ENCODE data around the gene NCAM1.

NCAM1 gene

DNA sequence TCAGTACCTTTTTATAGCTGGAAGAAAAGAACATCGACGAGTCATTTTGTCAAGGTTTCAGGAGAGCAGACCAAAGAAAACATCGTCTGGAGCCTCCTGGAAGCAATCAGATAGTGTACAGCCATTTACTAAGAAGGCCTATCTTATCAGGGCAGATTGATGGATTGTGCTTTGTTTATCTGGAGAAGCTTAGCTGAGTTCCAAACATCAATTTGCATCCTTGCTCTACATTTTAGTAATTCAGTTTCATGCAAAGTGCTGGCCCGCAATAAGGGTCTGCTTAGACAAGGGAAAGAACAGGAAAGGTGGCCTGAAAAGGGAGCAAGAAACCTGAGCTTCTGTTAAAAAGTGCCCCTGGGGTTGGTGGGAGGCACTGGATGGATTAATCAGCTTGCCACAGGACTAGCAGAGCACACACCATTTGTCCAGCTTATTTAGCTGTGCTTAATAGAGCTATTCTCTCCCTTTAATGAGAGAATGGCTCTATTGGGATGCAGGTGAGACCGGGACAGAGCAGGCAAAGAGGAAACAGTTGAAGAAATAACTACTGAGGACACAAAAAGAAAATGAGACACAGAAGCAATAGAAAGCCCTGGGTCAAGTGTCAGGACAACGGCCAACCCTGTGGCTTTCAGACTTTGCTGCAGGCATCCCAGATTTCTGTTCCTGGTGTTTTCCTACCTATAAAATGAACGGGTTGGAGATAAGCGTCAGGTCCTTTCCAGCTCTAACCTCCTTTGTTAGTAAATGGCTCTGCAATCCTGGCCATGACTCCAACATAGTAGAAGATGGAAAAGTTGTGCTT lies 231.1 kb downstream of the NCAM1 start:
- no peak for DNase-seq (ENCODE audit: low read depth)
- no peak overlapping the region for H3K4me3 ChIP-seq (ENCODE audit: low read depth, low read length)
- TF ChIP-seq, protein P1, sequence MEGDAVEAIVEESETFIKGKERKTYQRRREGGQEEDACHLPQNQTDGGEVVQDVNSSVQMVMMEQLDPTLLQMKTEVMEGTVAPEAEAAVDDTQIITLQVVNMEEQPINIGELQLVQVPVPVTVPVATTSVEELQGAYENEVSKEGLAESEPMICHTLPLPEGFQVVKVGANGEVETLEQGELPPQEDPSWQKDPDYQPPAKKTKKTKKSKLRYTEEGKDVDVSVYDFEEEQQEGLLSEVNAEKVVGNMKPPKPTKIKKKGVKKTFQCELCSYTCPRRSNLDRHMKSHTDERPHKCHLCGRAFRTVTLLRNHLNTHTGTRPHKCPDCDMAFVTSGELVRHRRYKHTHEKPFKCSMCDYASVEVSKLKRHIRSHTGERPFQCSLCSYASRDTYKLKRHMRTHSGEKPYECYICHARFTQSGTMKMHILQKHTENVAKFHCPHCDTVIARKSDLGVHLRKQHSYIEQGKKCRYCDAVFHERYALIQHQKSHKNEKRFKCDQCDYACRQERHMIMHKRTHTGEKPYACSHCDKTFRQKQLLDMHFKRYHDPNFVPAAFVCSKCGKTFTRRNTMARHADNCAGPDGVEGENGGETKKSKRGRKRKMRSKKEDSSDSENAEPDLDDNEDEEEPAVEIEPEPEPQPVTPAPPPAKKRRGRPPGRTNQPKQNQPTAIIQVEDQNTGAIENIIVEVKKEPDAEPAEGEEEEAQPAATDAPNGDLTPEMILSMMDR (conservative IDR thresholded peaks at IDR 0.05; ENCODE audit: low read depth, low read length), result no peak

DNA sequence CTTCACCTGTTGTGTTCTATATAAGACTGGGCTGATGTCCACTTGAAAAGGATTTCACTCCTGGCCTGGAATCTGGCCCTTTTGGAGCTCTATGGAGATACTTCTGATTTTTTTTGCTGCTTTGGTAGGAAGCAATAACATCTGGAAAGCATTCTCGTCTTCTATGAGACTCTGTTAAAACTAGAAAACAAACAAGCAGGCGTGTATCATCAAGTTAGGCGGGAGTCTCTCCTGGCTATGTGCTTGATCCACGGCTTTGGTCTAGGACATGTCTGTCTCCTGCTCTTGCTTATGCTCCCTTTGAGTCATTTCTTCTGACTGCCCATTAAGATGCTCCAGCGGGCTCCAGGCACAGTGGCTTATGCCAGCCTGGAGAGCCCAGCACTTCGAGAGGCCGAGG lies 231.8 kb downstream of the NCAM1 start:
- no peak for DNase-seq (ENCODE audit: low read depth)
- H3K4me3 ChIP-seq (ENCODE audit: low read depth, low read length), result no peak overlapping the region
- TF ChIP-seq, protein P1 (conservative IDR thresholded peaks at IDR 0.05; ENCODE audit: low read depth, low read length), result no peak

DNA sequence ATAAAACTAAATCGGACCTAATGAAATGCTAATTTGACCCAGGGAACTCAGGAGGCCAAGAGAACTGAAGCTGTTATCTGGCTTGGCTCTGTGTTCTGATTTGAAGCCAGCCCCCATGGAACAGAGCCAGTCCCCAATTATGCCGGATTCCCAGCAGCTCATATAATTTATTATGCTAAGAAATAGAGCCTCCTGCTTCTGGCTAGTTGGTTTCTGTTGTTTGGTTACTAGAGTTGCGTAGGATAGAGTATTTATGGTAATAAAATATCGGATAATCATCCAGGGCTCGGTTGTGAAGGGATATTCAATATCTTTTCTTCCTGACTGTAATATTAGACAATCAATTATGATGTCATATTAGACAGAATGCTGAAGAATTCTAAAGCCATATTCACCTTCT lies 232.7 kb downstream of the NCAM1 start:
- TF ChIP-seq, protein P1 (conservative IDR thresholded peaks at IDR 0.05; ENCODE audit: low read depth, low read length), result no peak
- DNase-seq (ENCODE audit: low read depth), result peak; percentile 8
- no peak overlapping the region for H3K4me3 ChIP-seq (ENCODE audit: low read depth, low read length)

DNA sequence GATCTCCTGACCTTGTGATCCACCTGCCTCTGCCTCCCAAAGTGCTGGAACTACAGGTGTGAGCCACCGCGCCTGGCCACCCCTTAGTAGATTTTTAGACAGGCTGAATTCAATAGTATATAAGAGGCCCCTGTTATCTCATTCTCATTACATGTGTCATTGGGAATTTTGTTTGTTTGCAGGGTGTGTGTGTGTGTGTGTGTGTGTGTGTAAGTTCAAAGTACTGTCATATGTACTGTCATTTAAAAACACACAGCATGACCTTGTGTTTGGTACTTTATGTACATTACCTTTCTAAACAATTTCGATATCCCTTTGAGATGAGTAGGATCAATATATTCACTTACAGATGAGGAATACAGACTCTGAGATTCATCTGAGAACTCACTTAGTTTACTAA lies 234.5 kb downstream of the NCAM1 start:
- no peak overlapping the region for H3K4me3 ChIP-seq (ENCODE audit: low read depth, low read length)
- DNase-seq (ENCODE audit: low read depth), result no peak
- TF ChIP-seq, protein P1 (conservative IDR thresholded peaks at IDR 0.05; ENCODE audit: low read depth, low read length), result no peak

DNA sequence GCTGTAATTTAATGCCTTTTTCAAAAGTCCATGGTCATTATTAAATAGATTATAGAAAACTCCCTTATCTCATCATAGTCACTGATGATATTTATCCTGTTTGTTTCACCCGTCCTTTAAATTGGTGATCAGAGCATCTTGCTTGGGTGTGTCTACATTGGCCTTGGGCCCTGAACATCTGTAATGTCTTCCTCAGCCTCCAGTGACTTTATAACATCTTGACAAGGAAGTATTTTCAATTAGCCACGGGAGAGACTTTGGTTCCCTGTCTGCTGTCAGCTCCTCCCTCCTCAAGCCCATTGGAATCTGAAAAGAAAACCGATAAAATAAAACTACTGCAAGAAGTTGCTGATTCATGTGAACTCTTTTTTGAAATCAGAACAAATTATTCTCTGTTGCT lies 236.2 kb downstream of the NCAM1 start:
- TF ChIP-seq, protein P1 (conservative IDR thresholded peaks at IDR 0.05; ENCODE audit: low read depth, low read length), result no peak
- no peak overlapping the region for H3K4me3 ChIP-seq (ENCODE audit: low read depth, low read length)
- no peak for DNase-seq (ENCODE audit: low read depth)

DNA sequence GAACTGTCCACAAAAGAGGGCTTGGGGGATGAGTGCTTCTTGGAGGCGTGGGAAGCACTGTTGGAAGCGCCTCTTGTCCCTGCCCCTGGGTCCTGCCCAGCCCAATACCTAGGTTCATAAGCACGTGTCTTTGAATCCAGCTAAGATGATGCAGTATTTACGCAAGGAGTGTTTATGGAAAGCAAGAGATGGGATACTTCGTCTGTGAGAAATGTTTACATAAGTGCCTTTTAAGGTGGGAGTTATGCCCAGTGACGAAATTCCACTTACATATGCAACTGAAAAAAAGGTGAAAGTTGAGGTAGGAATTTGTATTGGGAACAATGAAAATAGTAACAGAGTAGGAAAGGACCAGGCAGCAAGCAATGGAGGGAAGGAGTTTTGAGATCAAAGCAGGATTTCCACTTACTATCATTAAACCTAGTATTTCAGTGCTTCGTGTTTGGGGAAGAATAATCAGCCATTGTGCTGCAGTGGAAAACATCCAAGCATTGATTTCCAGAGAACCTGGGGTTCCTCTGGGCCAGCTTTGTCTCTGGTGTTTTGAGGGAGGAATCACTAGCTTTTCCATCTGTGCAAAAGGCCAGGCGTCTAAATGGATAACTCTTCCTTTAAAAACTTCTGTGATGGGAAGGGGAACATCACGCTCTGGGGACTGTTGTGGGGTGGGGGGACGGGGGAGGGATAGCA lies 237.9 kb downstream of the NCAM1 start:
- no peak for DNase-seq (ENCODE audit: low read depth)
- TF ChIP-seq, protein P1 (conservative IDR thresholded peaks at IDR 0.05; ENCODE audit: low read depth, low read length), result no peak

More for the DNA sequence above, 237.9 kb downstream of the NCAM1 start:
- H3K4me3 ChIP-seq (ENCODE audit: low read depth, low read length), result no peak overlapping the region

Measured in choroid plexus epithelial cell (primary cell).